Liver (tissue), 3 donors: Measurements from ENCODE around the gene RARA.

Experiments
- RAD21 ChIP-seq, 2 donors: IDR thresholded peaks; 2 replicates each; pipeline ENCODE4 v1.6.1; 2016; ENCODE audit warnings: antibody characterized with exemption in 2 of 2, mild to moderate bottlenecking in 2 of 2
- TF ChIP-seq, protein P1 (sequence below): fragments of 150-350 bp; IDR thresholded peaks from 2 replicates; pipeline ENCODE4 v1.5.1; 2017; ENCODE audit warnings: improper control_type of control experiment, low read depth, low read length; ENCODE audit not compliant: missing input control
- TF ChIP-seq, protein P2 (sequence below): IDR thresholded peaks from 2 replicates; pipeline ENCODE4 v1.6.1; 2016; ENCODE audit warnings: antibody characterized with exemption, mild to moderate bottlenecking
- donor health status: healthy.
- donor health status: healthy.

DNA sequence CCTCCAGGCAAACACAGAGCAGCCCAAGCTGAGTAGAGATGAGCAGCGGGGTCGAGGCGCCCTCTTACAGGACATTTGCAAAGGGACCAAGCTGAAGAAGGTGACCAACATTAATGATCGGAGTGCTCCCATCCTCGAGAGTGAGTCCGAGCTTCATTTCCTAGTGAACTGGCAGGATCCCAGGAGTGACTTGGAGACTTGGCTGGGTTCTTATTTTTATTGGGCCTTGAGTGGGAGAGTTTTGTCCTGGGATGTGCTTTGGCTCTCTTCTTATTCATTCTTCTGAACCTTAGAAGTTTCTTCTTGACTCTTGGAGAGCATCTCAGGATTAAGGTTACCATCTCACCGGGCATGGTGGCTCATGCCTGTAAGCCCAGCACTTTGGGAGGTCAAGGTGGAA lies 48.5 kb upstream of the RARA start:
- TF ChIP-seq RAD21 (IDR thresholded peaks at IDR 0.05): no peak
- TF ChIP-seq, protein P1, sequence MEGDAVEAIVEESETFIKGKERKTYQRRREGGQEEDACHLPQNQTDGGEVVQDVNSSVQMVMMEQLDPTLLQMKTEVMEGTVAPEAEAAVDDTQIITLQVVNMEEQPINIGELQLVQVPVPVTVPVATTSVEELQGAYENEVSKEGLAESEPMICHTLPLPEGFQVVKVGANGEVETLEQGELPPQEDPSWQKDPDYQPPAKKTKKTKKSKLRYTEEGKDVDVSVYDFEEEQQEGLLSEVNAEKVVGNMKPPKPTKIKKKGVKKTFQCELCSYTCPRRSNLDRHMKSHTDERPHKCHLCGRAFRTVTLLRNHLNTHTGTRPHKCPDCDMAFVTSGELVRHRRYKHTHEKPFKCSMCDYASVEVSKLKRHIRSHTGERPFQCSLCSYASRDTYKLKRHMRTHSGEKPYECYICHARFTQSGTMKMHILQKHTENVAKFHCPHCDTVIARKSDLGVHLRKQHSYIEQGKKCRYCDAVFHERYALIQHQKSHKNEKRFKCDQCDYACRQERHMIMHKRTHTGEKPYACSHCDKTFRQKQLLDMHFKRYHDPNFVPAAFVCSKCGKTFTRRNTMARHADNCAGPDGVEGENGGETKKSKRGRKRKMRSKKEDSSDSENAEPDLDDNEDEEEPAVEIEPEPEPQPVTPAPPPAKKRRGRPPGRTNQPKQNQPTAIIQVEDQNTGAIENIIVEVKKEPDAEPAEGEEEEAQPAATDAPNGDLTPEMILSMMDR: no peak
- TF ChIP-seq, protein P2, sequence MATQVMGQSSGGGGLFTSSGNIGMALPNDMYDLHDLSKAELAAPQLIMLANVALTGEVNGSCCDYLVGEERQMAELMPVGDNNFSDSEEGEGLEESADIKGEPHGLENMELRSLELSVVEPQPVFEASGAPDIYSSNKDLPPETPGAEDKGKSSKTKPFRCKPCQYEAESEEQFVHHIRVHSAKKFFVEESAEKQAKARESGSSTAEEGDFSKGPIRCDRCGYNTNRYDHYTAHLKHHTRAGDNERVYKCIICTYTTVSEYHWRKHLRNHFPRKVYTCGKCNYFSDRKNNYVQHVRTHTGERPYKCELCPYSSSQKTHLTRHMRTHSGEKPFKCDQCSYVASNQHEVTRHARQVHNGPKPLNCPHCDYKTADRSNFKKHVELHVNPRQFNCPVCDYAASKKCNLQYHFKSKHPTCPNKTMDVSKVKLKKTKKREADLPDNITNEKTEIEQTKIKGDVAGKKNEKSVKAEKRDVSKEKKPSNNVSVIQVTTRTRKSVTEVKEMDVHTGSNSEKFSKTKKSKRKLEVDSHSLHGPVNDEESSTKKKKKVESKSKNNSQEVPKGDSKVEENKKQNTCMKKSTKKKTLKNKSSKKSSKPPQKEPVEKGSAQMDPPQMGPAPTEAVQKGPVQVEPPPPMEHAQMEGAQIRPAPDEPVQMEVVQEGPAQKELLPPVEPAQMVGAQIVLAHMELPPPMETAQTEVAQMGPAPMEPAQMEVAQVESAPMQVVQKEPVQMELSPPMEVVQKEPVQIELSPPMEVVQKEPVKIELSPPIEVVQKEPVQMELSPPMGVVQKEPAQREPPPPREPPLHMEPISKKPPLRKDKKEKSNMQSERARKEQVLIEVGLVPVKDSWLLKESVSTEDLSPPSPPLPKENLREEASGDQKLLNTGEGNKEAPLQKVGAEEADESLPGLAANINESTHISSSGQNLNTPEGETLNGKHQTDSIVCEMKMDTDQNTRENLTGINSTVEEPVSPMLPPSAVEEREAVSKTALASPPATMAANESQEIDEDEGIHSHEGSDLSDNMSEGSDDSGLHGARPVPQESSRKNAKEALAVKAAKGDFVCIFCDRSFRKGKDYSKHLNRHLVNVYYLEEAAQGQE: no peak
